ENCODE measurements around the gene IQSEC1. TPM values are rescaled to one million over a fixed set of nuclear protein-coding genes. Genes with fewer than 3 reads are reported as not detected.

Gene IQSEC1
- 24.6 and 25.1 TPM in 2 replicates for total RNA-seq

DNA sequence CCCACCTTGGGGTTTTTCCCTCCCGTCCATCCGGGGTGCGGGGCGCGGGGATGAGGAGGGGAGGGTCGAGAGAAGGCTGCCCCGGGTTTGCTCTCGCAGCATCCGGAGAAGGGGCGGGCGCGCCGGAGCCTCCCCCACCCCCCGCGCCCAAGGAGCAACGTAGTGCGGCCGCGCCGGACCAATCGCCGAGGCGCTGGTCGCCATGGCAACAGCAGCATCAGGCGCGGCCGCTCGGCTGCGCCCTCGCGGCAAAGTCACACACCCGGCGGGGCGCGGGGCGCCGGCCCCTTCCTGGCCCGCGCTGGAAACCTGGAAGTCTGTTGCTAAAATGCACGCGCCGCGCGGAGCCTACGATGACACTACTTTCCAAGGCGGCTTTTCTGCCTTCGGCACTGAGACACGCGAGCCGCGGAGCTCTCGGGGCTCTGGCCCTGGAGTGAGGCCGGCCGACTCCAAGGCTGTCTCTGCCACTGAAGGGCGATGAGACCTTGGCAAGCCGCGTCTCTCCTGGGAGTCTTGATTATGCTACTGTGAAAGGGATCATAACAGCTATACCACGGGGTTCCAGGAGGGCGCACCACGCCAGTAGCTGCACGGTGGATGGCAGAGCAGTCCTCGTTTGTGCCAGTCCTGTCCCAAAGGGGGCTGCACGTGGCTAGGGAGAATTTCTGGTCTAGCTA lies at the start of gene IQSEC1:
Gene IQSEC1, minus strand, starts transcription at position 104 of the 680 bp plus-strand sequence. CDS start 415 bp downstream, outside the sequence.

Small RNAs within 50 kb of the gene (small RNA-seq; reads per million reads assigned to genes)
- gene AC034198.1 (not detected), gene AC069271.1 (not detected)

Other genes with a start within 250 kb of the IQSEC1 start
- gene RPL32, start 231.9 kb downstream of the IQSEC1 start, total RNA-seq, result 621 and 818 TPM in 2 replicates

Measured in placental epithelial cell (primary cell).